ENCODE results near the gene CBLB. TPM values are rescaled to one million over a fixed set of nuclear protein-coding genes. Genes with fewer than 3 reads are reported as not detected.

The CBLB gene
- total RNA-seq, 1 donor from 2014 or later = 45.9 TPM

- no peaks in the 10 kb centered on the region for H3K9me3 ChIP-seq (ENCODE audit: insufficient read depth, low read depth, low read length)
- peaks cover 2% of the 10 kb centered on the region for H3K36me3 Mint-ChIP-seq (ENCODE audit: low read depth, unreplicated experiment)
Observed at GRCh38 chr3:105773291-105773690, 95.5 kb downstream of the CBLB start.

GRCh38 chr3:105772635-105773034 lies 96.2 kb downstream of the CBLB start:
- H2AFZ ChIP-seq (ENCODE audit: low read depth, low read length) = no peak overlapping the region
- H3K36me3 ChIP-seq (ENCODE audit: insufficient read depth, low read length) = peaks cover 8% of the 10 kb centered on the region
- H4K20me1 ChIP-seq (ENCODE audit: insufficient read depth, low read length) = peaks cover 35% of the 10 kb centered on the region
- no peak overlapping the region for H3K4me3 ChIP-seq (ENCODE audit: insufficient read depth, low read depth, low read length)
- DNase-seq (ENCODE audit: low read depth) (no peak), FAIRE-seq (no peak)
- TF ChIP-seq CTCF (IDR thresholded peaks at IDR 0.05; ENCODE audit: insufficient read depth, low read depth, low read length) (no peak), EZH2 (IDR thresholded peaks at IDR 0.05; ENCODE audit: insufficient read depth, low read length) (no peak)
- H3K4me3 Mint-ChIP-seq (ENCODE audit: unreplicated experiment) = no peak overlapping the region
- H3K79me2 ChIP-seq (ENCODE audit: insufficient read depth, low read length) = peaks cover 75% of the 10 kb centered on the region
- no peaks in the 10 kb centered on the region for H3K27me3 ChIP-seq (ENCODE audit: insufficient read depth, low read length)
- no peak overlapping the region for H3K27ac Mint-ChIP-seq (ENCODE audit: unreplicated experiment)
- no peak overlapping the region for H3K9ac ChIP-seq (ENCODE audit: low read length)
- H3K27ac ChIP-seq (ENCODE audit: low read depth, low read length) = no peak overlapping the region
- H3K36me3 Mint-ChIP-seq (ENCODE audit: low read depth, unreplicated experiment) = peaks cover 4% of the 10 kb centered on the region
- H3K4me1 Mint-ChIP-seq (ENCODE audit: low read depth, unreplicated experiment) = peaks cover 3% of the 10 kb centered on the region
- no peak overlapping the region for H3K4me2 ChIP-seq (ENCODE audit: low read length)
- no peaks in the 10 kb centered on the region for H3K9me3 Mint-ChIP-seq (ENCODE audit: unreplicated experiment)
- no peaks in the 10 kb centered on the region for H3K9me3 ChIP-seq (ENCODE audit: insufficient read depth, low read depth, low read length)
- no peaks in the 10 kb centered on the region for H3K27me3 Mint-ChIP-seq (ENCODE audit: low read depth, unreplicated experiment)
- H3K4me1 ChIP-seq (ENCODE audit: insufficient read depth, low read length) = no peaks in the 10 kb centered on the region

More at GRCh38 chr3:105773291-105773690, 95.5 kb downstream of the CBLB start:
- no peak overlapping the region for H3K4me2 ChIP-seq (ENCODE audit: low read length)
- H3K9me3 Mint-ChIP-seq (ENCODE audit: unreplicated experiment) = no peaks in the 10 kb centered on the region
- H3K27ac ChIP-seq (ENCODE audit: low read depth, low read length) = no peak overlapping the region
- FAIRE-seq (no peak), DNase-seq (ENCODE audit: low read depth) (no peak)
- H3K27ac Mint-ChIP-seq (ENCODE audit: unreplicated experiment) = no peak overlapping the region
- no peak overlapping the region for H2AFZ ChIP-seq (ENCODE audit: low read depth, low read length)
- TF ChIP-seq CTCF (IDR thresholded peaks at IDR 0.05; ENCODE audit: insufficient read depth, low read depth, low read length) (no peak), EZH2 (IDR thresholded peaks at IDR 0.05; ENCODE audit: insufficient read depth, low read length) (no peak)
- no peak overlapping the region for H3K4me3 ChIP-seq (ENCODE audit: insufficient read depth, low read depth, low read length)
- no peaks in the 10 kb centered on the region for H3K27me3 ChIP-seq (ENCODE audit: insufficient read depth, low read length)
- no peak overlapping the region for H3K9ac ChIP-seq (ENCODE audit: low read length)
- peaks cover 75% of the 10 kb centered on the region for H3K79me2 ChIP-seq (ENCODE audit: insufficient read depth, low read length)
- H3K4me3 Mint-ChIP-seq (ENCODE audit: unreplicated experiment) = no peak overlapping the region
- H3K27me3 Mint-ChIP-seq (ENCODE audit: low read depth, unreplicated experiment) = no peaks in the 10 kb centered on the region
- H3K4me1 Mint-ChIP-seq (ENCODE audit: low read depth, unreplicated experiment) = no peaks in the 10 kb centered on the region
- H3K4me1 ChIP-seq (ENCODE audit: insufficient read depth, low read length) = no peaks in the 10 kb centered on the region
- peaks cover 32% of the 10 kb centered on the region for H4K20me1 ChIP-seq (ENCODE audit: insufficient read depth, low read length)
- peaks cover 8% of the 10 kb centered on the region for H3K36me3 ChIP-seq (ENCODE audit: insufficient read depth, low read length)

- DNase-seq (ENCODE audit: low read depth) = no peak
- no peak overlapping the region for H2AFZ ChIP-seq (ENCODE audit: low read depth, low read length)
- peaks cover 70% of the 10 kb centered on the region for H3K79me2 ChIP-seq (ENCODE audit: insufficient read depth, low read length)
- no peak overlapping the region for H3K4me3 ChIP-seq (ENCODE audit: insufficient read depth, low read depth, low read length)
- no peak overlapping the region for H3K27ac Mint-ChIP-seq (ENCODE audit: unreplicated experiment)
- H3K4me1 Mint-ChIP-seq (ENCODE audit: low read depth, unreplicated experiment) = peaks cover 3% of the 10 kb centered on the region
- peaks cover 4% of the 10 kb centered on the region for H3K36me3 Mint-ChIP-seq (ENCODE audit: low read depth, unreplicated experiment)
- no peaks in the 10 kb centered on the region for H3K9me3 ChIP-seq (ENCODE audit: insufficient read depth, low read depth, low read length)
- no peak overlapping the region for H3K4me3 Mint-ChIP-seq (ENCODE audit: unreplicated experiment)
- no peak overlapping the region for H3K4me2 ChIP-seq (ENCODE audit: low read length)
- no peaks in the 10 kb centered on the region for H3K27me3 ChIP-seq (ENCODE audit: insufficient read depth, low read length)
- no peaks in the 10 kb centered on the region for H3K27me3 Mint-ChIP-seq (ENCODE audit: low read depth, unreplicated experiment)
- H3K9me3 Mint-ChIP-seq (ENCODE audit: unreplicated experiment) = no peaks in the 10 kb centered on the region
- H4K20me1 ChIP-seq (ENCODE audit: insufficient read depth, low read length) = peaks cover 36% of the 10 kb centered on the region
- H3K4me1 ChIP-seq (ENCODE audit: insufficient read depth, low read length) = no peaks in the 10 kb centered on the region
- TF ChIP-seq EZH2 (IDR thresholded peaks at IDR 0.05; ENCODE audit: insufficient read depth, low read length) (no peak), CTCF (IDR thresholded peaks at IDR 0.05; ENCODE audit: insufficient read depth, low read depth, low read length) (no peak)
- no peak overlapping the region for H3K9ac ChIP-seq (ENCODE audit: low read length)
- peaks cover 8% of the 10 kb centered on the region for H3K36me3 ChIP-seq (ENCODE audit: insufficient read depth, low read length)
- no peak for FAIRE-seq
- H3K27ac ChIP-seq (ENCODE audit: low read depth, low read length) = no peak overlapping the region
Observed at GRCh38 chr3:105771392-105771791, 97.4 kb downstream of the CBLB start.

Measured in astrocyte (in vitro differentiated cells and primary cell).